WTC11 (cell line): ENCODE results near the gene ZNF853. TPM values are rescaled to one million over a fixed set of nuclear protein-coding genes. Genes with fewer than 3 reads are reported as not detected.

ENCODE experiments used
- ATAC-seq: fragments of 200-7000 bp; cut with Tn5 transposase; 2 replicates; pipeline ENCODE4 v1.10.0; 2021; ENCODE audit warnings: mild to moderate bottlenecking, moderate library complexity
- CTCF ChIA-PET: fragments of 300-600 bp; sonication (Branson Sonifier 250); formaldehyde crosslinking; loops from one replicate; lab custom pipeline; 2021; ENCODE audit warnings: antibody characterized with exemption; lab: Charles Lee
- POLR2A ChIA-PET: fragments of 350-600 bp; sonication (Branson Sonifier 250); formaldehyde crosslinking; loops from one replicate; lab custom pipeline; 2021; ENCODE audit warnings: antibody characterized with exemption; lab: Charles Lee
- DNase-seq: peaks from one replicate; pipeline ENCODE4 v3.0.0; 2021; ENCODE audit warnings: low spot score
- H3K27ac Mint-ChIP-seq: 2 replicates; pipeline ENCODE4 v1.8.0; 2021; ENCODE audit warnings: mixed read lengths
- H3K27me3 Mint-ChIP-seq: 2 replicates; pipeline ENCODE4 v1.8.0; 2021; ENCODE audit warnings: low read depth, mild to moderate bottlenecking, moderate library complexity, mixed read lengths
- H3K36me3 Mint-ChIP-seq: 2 replicates; pipeline ENCODE4 v1.8.0; 2021; ENCODE audit warnings: mixed read lengths
- H3K4me1 Mint-ChIP-seq: 2 replicates; pipeline ENCODE4 v1.8.0; 2022; ENCODE audit warnings: mixed read lengths
- H3K4me3 Mint-ChIP-seq: 2 replicates; pipeline ENCODE4 v1.8.0; 2021; ENCODE audit warnings: mild to moderate bottlenecking, moderate library complexity, mixed read lengths
- H3K9me3 Mint-ChIP-seq: 2 replicates; pipeline ENCODE4 v1.8.0; 2021; ENCODE audit warnings: mixed read lengths
- AR ChIP-seq: fragments of 250-450 bp; sonication (Bioruptor Pico); IDR thresholded peaks from 2 replicates; pipeline ENCODE4 v1.9.0; 2021; ENCODE audit warnings: mild to moderate bottlenecking
- ATF6 ChIP-seq: sonication (generic); formaldehyde crosslinking; IDR thresholded peaks from 2 replicates; pipeline ENCODE4 v1.8.1; 2023; ENCODE audit warnings: mild to moderate bottlenecking, missing genetic modification reagents
- CREM ChIP-seq: sonication (generic); formaldehyde crosslinking; IDR thresholded peaks from 2 replicates; pipeline ENCODE4 v1.8.1; 2022; ENCODE audit warnings: mild to moderate bottlenecking, missing genetic modification reagents, moderate library complexity
- CTCF ChIP-seq: fragments of 200-600 bp; IDR thresholded peaks from 2 replicates; pipeline ENCODE4 v1.8.0; 2022; ENCODE audit warnings: antibody characterized with exemption
- ELF4 ChIP-seq: sonication (generic); formaldehyde crosslinking; IDR thresholded peaks from 2 replicates; pipeline ENCODE4 v1.8.1; 2022; ENCODE audit warnings: low read depth, mild to moderate bottlenecking, moderate library complexity, missing genetic modification reagents
- ERG ChIP-seq: fragments of 250-450 bp; sonication (Bioruptor Pico); IDR thresholded peaks from 2 replicates; pipeline ENCODE4 v1.8.0; 2021; ENCODE audit warnings: mild to moderate bottlenecking
- ESRRA ChIP-seq: sonication (generic); formaldehyde crosslinking; IDR thresholded peaks from 2 replicates; pipeline ENCODE4 v1.8.1; 2022; ENCODE audit warnings: mild to moderate bottlenecking, missing genetic modification reagents, borderline replicate concordance
- HMGA2 ChIP-seq: fragments of 250-450 bp; sonication (Bioruptor Pico); IDR thresholded peaks from 2 replicates; pipeline ENCODE4 v1.4.0; 2021; ENCODE audit warnings: mild to moderate bottlenecking, moderate library complexity
- JAZF1 ChIP-seq: fragments of 250-450 bp; sonication (Bioruptor Pico); IDR thresholded peaks from 2 replicates; pipeline ENCODE4 v1.9.0; 2021; ENCODE audit warnings: moderate library complexity, mild to moderate bottlenecking, inconsistent platforms
- JUN ChIP-seq: sonication (generic); formaldehyde crosslinking; IDR thresholded peaks from 2 replicates; pipeline ENCODE4 v1.8.0; 2023; ENCODE audit warnings: mild to moderate bottlenecking, missing genetic modification reagents
- NFE2L1 ChIP-seq: sonication (generic); formaldehyde crosslinking; IDR thresholded peaks from 2 replicates; pipeline ENCODE4 v1.8.1; 2023; ENCODE audit warnings: missing genetic modification reagents
- NFYB ChIP-seq: sonication (generic); formaldehyde crosslinking; conservative IDR thresholded peaks from 2 replicates; pipeline ENCODE4 v1.8.0; 2022; ENCODE audit warnings: low read depth, missing genetic modification reagents
- PRRX2 ChIP-seq: fragments of 250-450 bp; sonication (Bioruptor Pico); IDR thresholded peaks from 2 replicates; pipeline ENCODE4 v1.8.0; 2021; ENCODE audit warnings: mild to moderate bottlenecking
- RELA ChIP-seq: sonication (generic); formaldehyde crosslinking; IDR thresholded peaks from 2 replicates; pipeline ENCODE4 v1.8.1; 2022; ENCODE audit warnings: missing genetic modification reagents, mild to moderate bottlenecking, borderline replicate concordance
- RORB ChIP-seq: fragments of 250-450 bp; sonication (Bioruptor Pico); IDR thresholded peaks from 2 replicates; pipeline ENCODE4 v1.9.0; 2021; ENCODE audit warnings: mild to moderate bottlenecking
- TP53 ChIP-seq: sonication (generic); formaldehyde crosslinking; IDR thresholded peaks from 2 replicates; pipeline ENCODE4 v1.8.1; 2023; ENCODE audit warnings: mild to moderate bottlenecking, missing genetic modification reagents
- ZNF423 ChIP-seq: fragments of 250-450 bp; sonication (Bioruptor Pico); IDR thresholded peaks from 2 replicates; pipeline ENCODE4 v2.1.2; 2022; ENCODE audit warnings: mild to moderate bottlenecking, moderate library complexity
- ZNF425 ChIP-seq: fragments of 250-450 bp; sonication (Bioruptor Pico); conservative IDR thresholded peaks from 2 replicates; pipeline ENCODE4 v1.9.0; 2021; ENCODE audit warnings: mild to moderate bottlenecking
- total RNA-seq: library from RNA; stranded (reverse); gene quantifications from 3 replicates; pipeline ENCODE4 v1.2.3, GENCODE V29; 2021
- TF ChIP-seq, protein P1 (sequence below): sonication (generic); formaldehyde crosslinking; IDR thresholded peaks from 2 replicates; pipeline ENCODE4 v1.8.0; 2023; ENCODE audit warnings: missing genetic modification reagents
- TF ChIP-seq, protein P2 (sequence below): fragments of 250-450 bp; sonication (Bioruptor Pico); IDR thresholded peaks from 2 replicates; pipeline ENCODE4 v1.9.0; 2021; ENCODE audit warnings: mild to moderate bottlenecking
- TF ChIP-seq, protein P3 (sequence below): sonication (generic); formaldehyde crosslinking; IDR thresholded peaks from 2 replicates; pipeline ENCODE4 v1.8.1; 2022; ENCODE audit warnings: low read depth, mild to moderate bottlenecking, moderate library complexity, missing genetic modification reagents, borderline replicate concordance
- TF ChIP-seq, protein P4 (sequence below): sonication (generic); formaldehyde crosslinking; IDR thresholded peaks from 2 replicates; pipeline ENCODE4 v1.8.0; 2022; ENCODE audit warnings: mild to moderate bottlenecking, missing genetic modification reagents
- TF ChIP-seq, protein P5 (sequence below): fragments of 250-450 bp; sonication (Bioruptor Pico); IDR thresholded peaks from 2 replicates; pipeline ENCODE4 v1.9.0; 2021; ENCODE audit warnings: moderate library complexity, mild to moderate bottlenecking, inconsistent platforms, borderline replicate concordance

ZNF853 gene
- total RNA-seq, 1 experiment from 2014 or later: 7.7 TPM

DNA sequence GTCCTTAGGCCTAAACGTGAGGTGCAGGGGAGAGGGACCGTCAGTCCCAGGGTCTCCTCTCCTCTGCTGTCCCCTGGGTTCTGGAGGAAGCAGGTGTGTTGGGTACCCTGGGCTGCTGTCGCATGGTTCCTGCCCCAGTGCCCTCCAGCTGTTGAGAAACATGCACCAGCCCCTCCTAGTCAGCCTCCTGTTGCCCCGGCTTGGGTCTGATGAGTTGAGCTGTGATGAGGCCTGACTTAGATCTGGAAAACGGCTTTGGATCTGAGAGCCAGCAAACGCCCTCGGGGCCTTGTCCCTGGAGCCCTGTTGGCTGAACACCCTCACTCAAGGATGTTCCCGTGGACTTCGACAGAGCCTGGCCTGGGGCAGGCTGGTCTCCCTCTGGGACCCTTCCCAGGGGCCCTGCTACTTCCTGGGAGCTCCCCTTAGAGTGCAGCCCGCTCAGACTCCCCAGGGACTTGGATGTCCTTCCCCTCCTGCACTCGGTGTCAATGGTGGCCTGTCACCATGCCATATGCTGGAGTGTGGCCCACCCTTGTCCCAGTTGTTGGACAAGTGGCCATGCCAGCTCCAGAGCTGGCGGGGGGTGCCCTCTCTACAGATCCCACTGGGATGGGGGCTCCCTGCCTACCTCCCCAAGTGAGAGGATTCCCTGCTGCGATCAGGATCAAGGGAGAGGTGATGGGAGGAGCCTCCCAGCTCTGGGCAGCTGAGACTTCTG lies 34.0 kb downstream of the ZNF853 start (continued):
- TF ChIP-seq, protein P1, sequence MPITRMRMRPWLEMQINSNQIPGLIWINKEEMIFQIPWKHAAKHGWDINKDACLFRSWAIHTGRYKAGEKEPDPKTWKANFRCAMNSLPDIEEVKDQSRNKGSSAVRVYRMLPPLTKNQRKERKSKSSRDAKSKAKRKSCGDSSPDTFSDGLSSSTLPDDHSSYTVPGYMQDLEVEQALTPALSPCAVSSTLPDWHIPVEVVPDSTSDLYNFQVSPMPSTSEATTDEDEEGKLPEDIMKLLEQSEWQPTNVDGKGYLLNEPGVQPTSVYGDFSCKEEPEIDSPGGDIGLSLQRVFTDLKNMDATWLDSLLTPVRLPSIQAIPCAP (CRISPR knock-in tag): no peak
- TF ChIP-seq ELF4 (CRISPR knock-in tag) (no peak), ATF6 (no peak), PRRX2 (CRISPR knock-in tag) (no peak), JUN (CRISPR knock-in tag) (no peak), JAZF1 (CRISPR knock-in tag) (no peak), TP53 (CRISPR knock-in tag) (no peak)
- TF ChIP-seq, protein P2, sequence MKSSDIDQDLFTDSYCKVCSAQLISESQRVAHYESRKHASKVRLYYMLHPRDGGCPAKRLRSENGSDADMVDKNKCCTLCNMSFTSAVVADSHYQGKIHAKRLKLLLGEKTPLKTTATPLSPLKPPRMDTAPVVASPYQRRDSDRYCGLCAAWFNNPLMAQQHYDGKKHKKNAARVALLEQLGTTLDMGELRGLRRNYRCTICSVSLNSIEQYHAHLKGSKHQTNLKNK: no peak
- TF ChIP-seq, protein P3, sequence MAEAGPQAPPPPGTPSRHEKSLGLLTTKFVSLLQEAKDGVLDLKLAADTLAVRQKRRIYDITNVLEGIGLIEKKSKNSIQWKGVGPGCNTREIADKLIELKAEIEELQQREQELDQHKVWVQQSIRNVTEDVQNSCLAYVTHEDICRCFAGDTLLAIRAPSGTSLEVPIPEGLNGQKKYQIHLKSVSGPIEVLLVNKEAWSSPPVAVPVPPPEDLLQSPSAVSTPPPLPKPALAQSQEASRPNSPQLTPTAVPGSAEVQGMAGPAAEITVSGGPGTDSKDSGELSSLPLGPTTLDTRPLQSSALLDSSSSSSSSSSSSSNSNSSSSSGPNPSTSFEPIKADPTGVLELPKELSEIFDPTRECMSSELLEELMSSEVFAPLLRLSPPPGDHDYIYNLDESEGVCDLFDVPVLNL (CRISPR knock-in tag): no peak
- TF ChIP-seq, all 79 proteins: peak for 0

DNA sequence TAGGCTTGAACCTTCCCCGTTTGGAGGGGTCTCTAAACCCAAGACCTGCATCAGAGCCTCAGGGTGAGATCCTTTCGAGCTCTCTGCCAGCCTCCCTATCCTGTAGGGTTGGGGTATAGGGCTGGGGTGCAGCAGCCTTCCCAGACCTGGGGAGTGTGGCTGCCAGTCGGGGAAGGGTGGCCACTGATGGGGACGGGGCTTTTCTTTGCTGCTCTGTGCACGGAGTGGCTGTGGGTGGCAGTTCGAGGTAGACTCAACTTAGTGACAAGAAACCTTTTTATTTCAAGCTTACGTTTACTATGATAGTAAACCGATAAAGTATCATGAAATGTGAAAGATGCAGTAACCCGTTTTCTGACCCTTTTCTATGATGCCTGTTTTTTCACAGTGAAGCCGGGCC lies 34.7 kb downstream of the ZNF853 start:
- Mint-ChIP-seq H3K27ac (no peak overlapping the region), H3K9me3 (no peaks in the 10 kb centered on the region), H3K4me1 (no peaks in the 10 kb centered on the region), H3K4me3 (no peak overlapping the region), H3K36me3 (peaks cover 8% of the 10 kb centered on the region), H3K27me3 (no peaks in the 10 kb centered on the region)
- ChIA-PET POLR2A (no interaction called here), CTCF (interaction anchor here (1.3 kb wide), 1 partner anchor 60 kb away, joined by 3 read pairs; the partner anchor contains the start of gene INTS15)
- no peak for DNase-seq
- ATAC-seq: no peak
- TF ChIP-seq RELA (CRISPR knock-in tag): no peak
- no peak for TF ChIP-seq NFYB
- TF ChIP-seq AR (CRISPR knock-in tag): no peak
- no peak for TF ChIP-seq ERG
- TF ChIP-seq HMGA2 (CRISPR knock-in tag): no peak
- no peak for TF ChIP-seq CREM (CRISPR knock-in tag)
- no peak for TF ChIP-seq RORB (CRISPR knock-in tag)
- no peak for TF ChIP-seq ZNF423 (CRISPR knock-in tag)
- TF ChIP-seq ESRRA (CRISPR knock-in tag): no peak
- no peak for TF ChIP-seq CTCF
- TF ChIP-seq NFE2L1 (CRISPR knock-in tag): no peak
- no peak for TF ChIP-seq ZNF425
- TF ChIP-seq, protein P4, sequence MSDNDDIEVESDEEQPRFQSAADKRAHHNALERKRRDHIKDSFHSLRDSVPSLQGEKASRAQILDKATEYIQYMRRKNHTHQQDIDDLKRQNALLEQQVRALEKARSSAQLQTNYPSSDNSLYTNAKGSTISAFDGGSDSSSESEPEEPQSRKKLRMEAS: no peak
- TF ChIP-seq, protein P5, sequence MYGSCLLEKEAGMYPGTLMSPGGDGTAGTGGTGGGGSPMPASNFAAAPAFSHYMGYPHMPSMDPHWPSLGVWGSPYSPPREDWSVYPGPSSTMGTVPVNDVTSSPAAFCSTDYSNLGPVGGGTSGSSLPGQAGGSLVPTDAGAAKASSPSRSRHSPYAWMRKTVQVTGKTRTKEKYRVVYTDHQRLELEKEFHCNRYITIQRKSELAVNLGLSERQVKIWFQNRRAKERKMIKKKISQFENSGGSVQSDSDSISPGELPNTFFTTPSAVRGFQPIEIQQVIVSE (CRISPR knock-in tag): no peak
